Tibial nerve (tissue), 4 donors: ENCODE data around the gene RAB40A. TPM values are rescaled to one million over a fixed set of nuclear protein-coding genes. Genes with fewer than 3 reads are reported as not detected.
"Not testable (repeated sequence)": the region's sequence is repeated elsewhere in the genome, so short reads cannot be mapped to it uniquely, and the experiment has no call there.

Source experiments
- DNase-seq, 2 donors: peaks; one replicate each; pipeline ENCODE4 v3.0.0-alpha.2; 2019; ENCODE audit warnings: low spot score in 2 of 2
- H3K27ac ChIP-seq, 4 donors: fragments of 200-600 bp; sonication (generic) in 3 of 4; one replicate each; pipeline ENCODE4 v1.5.1; 2017 to 2019; ENCODE audit warnings: mild to moderate bottlenecking in 1 of 4
- H3K27me3 ChIP-seq, 2 donors: fragments of 200-600 bp; sonication (generic) in 1 of 2; one replicate each; pipeline versions ENCODE4 v1.5.1 to v1.6.0; 2017 to 2019
- H3K36me3 ChIP-seq, 3 donors: fragments of 200-600 bp; sonication (generic); one replicate each; pipeline ENCODE4 v1.5.1; 2018 to 2019
- H3K4me1 ChIP-seq, 4 donors: fragments of 200-600 bp; sonication (generic) in 3 of 4; one replicate each; pipeline ENCODE4 v1.5.1; 2017 to 2019
- H3K4me3 ChIP-seq, 4 donors: fragments of 200-600 bp; sonication (generic) in 3 of 4; one replicate each; pipeline ENCODE4 v1.5.1; 2017 to 2019; ENCODE audit warnings: mild to moderate bottlenecking in 1 of 4, moderate library complexity in 1 of 4
- H3K9me3 ChIP-seq, 4 donors: fragments of 200-600 bp; sonication (generic) in 3 of 4; one replicate each; pipeline ENCODE4 v1.5.1; 2017 to 2019
- EP300 ChIP-seq, 2 donors: sonication (generic); formaldehyde crosslinking; IDR thresholded peaks; one replicate each; pipeline ENCODE4 v1.6.1; 2017; ENCODE audit warnings: antibody characterized with exemption in 2 of 2, mild to moderate bottlenecking in 1 of 2
- POLR2A ChIP-seq, 2 donors: fragments of 450-650 bp; IDR thresholded peaks; one replicate each; pipeline ENCODE4 v1.6.1; 2017; ENCODE audit warnings: antibody characterized with exemption in 2 of 2, mild to moderate bottlenecking in 2 of 2, moderate library complexity in 2 of 2
- WGBS, 2 donors: methylation state at CpG; one replicate each; pipeline ENCODE4 v1.1.5; 2018; 5-methylcytosine and 5-hydroxymethylcytosine counted together
- total RNA-seq, 4 donors: library from RNA; depleted of rRNA; stranded (reverse); fragments of >200 nt; gene quantifications; one replicate each; pipeline ENCODE4 v1.1.0, GENCODE V29; 2016
- TF ChIP-seq, protein P1 (sequence below), 5 experiments: fragments of 200-600 bp in 3 of 5; fragments of 450-650 bp in 2 of 5; sonication (generic) in 3 of 5; IDR thresholded peaks; one replicate each; pipeline ENCODE4 v1.5.1; 2016 to 2019; ENCODE audit warnings: antibody characterized with exemption in 5 of 5, mild to moderate bottlenecking in 3 of 5, moderate library complexity in 2 of 5

The RAB40A gene
- total RNA-seq, 4 donors from 2014 or later: 0.39 to 8.7 (median 3.4) TPM

DNA sequence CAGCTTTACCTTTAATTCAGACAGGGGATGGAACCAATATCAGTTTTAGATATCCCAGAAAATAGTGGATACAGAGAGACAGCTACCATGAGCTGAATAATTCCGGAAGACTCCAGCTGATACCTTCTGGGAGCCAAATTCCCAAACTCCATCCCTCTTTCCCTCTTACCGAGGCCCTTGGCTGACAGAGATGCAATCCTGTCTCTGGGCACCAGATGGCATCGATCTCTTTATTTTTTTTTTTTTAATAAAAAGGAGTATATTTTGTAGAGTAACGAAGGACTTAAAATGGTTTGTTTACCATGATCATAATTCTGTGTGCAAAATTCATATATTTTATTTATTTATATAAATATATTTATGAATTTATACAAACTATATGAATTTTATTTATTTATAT lies 31.0 kb downstream of the RAB40A start:
- TF ChIP-seq, protein P1, sequence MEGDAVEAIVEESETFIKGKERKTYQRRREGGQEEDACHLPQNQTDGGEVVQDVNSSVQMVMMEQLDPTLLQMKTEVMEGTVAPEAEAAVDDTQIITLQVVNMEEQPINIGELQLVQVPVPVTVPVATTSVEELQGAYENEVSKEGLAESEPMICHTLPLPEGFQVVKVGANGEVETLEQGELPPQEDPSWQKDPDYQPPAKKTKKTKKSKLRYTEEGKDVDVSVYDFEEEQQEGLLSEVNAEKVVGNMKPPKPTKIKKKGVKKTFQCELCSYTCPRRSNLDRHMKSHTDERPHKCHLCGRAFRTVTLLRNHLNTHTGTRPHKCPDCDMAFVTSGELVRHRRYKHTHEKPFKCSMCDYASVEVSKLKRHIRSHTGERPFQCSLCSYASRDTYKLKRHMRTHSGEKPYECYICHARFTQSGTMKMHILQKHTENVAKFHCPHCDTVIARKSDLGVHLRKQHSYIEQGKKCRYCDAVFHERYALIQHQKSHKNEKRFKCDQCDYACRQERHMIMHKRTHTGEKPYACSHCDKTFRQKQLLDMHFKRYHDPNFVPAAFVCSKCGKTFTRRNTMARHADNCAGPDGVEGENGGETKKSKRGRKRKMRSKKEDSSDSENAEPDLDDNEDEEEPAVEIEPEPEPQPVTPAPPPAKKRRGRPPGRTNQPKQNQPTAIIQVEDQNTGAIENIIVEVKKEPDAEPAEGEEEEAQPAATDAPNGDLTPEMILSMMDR (IDR thresholded peaks at IDR 0.05): peak in 2 of 5 experiments; percentile 30 to 38
- TF ChIP-seq POLR2A (IDR thresholded peaks at IDR 0.05): no peak
- Histone ChIP-seq H3K36me3 (no peaks in the 10 kb centered on the region), H3K4me1 (no peaks in the 10 kb centered on the region), H3K9me3 (no peaks in the 10 kb centered on the region), H3K4me3 (no peak overlapping the region), H3K27ac (no peak overlapping the region), H3K27me3 (no peaks in the 10 kb centered on the region)
- DNase-seq: no peak
- 24 to 29% methylated on average over 4 of the region's 4 CpGs for WGBS, 2 donors

DNA sequence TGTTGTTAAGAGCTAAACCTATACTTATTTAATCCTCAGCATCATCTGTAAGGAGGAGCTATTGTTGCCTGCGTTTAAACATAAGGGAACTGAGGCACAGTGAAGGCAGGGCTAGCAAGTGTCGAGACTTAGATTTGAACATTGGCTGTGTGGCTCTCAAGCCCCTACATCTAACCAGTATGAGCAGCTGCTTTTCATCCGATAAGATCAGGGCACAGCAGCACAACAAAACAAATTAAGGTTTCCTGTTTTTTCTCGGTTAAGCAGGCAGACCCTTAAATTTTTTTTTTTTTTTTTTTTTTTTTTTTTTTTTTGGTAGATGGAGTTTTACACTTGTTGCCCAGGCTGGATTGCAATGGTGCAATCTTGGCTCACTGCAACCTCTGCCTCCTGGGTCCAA lies 35.6 kb downstream of the RAB40A start:
- Histone ChIP-seq H3K4me3 (no peak overlapping the region), H3K36me3 (no peaks in the 10 kb centered on the region), H3K27ac (no peak overlapping the region), H3K4me1 (no peaks in the 10 kb centered on the region), H3K9me3 (no peaks in the 10 kb centered on the region), H3K27me3 (no peaks in the 10 kb centered on the region)
- no peak for TF ChIP-seq EP300 (IDR thresholded peaks at IDR 0.05)
- TF ChIP-seq, protein P1 (IDR thresholded peaks at IDR 0.05): no peak
- TF ChIP-seq POLR2A (IDR thresholded peaks at IDR 0.05): no peak
- no peak for DNase-seq
- WGBS, 2 donors: 63 to 81% methylated on average over 4 of the region's 4 CpGs

DNA sequence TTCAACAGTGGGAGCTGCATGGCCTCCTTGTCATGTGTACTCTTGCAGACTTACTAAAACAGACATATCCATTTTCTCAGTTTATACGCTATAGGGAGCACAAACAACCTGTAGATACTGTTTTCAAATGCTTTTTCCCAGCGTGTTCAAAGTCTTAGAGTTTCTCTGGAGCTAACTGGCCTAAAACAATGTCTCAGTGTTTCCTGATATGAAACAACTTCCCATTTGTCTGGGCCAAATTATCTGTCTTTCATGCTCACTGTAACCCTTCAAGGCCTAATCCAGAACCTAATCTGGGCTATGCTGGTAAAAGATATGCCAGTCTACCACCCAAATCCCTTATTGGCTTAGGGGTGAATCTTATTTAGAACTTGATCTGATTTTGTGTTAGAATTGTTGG lies 38.8 kb downstream of the RAB40A start:
- TF ChIP-seq, protein P1 (IDR thresholded peaks at IDR 0.05): no peak
- TF ChIP-seq EP300 (IDR thresholded peaks at IDR 0.05) (no peak), POLR2A (IDR thresholded peaks at IDR 0.05) (no peak)
- Histone ChIP-seq H3K36me3 (no peaks in the 10 kb centered on the region), H3K9me3 (no peaks in the 10 kb centered on the region), H3K4me1 (no peaks in the 10 kb centered on the region), H3K27ac (no peak overlapping the region), H3K4me3 (no peak overlapping the region), H3K27me3 (no peaks in the 10 kb centered on the region)
- WGBS, 2 donors: 30 to 64% methylated on average over 1 to 2 of the region's 2 CpGs
- DNase-seq: no peak

DNA sequence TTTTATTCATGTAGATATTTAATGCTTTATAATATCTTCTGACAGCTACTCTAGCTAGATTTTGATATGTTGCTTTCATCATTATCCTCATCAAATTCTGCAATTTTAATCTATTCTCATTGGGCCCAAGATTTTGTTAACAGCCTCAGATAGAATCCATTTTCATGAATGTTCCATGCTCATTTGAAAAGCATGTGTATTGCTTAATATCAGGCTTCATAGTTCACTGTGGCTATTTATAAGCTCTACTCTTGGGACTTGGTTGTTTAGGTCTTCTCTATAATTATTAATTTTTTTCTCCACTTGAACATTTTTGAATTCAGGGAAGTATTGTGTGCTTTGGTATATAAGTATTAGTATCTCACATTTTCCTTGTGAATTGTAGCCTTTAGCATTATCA lies 41.8 kb downstream of the RAB40A start:
- no peak overlapping the region for H3K4me3 ChIP-seq
- TF ChIP-seq, protein P1 (IDR thresholded peaks at IDR 0.05): no peak
- TF ChIP-seq POLR2A (IDR thresholded peaks at IDR 0.05) (no peak), EP300 (IDR thresholded peaks at IDR 0.05) (no peak)
- no peaks in the 10 kb centered on the region for H3K9me3 ChIP-seq
- H3K27me3 ChIP-seq: no peaks in the 10 kb centered on the region
- no peaks in the 10 kb centered on the region for H3K36me3 ChIP-seq
- H3K27ac ChIP-seq: no peak overlapping the region
- DNase-seq: no peak
- H3K4me1 ChIP-seq: no peaks in the 10 kb centered on the region

DNA sequence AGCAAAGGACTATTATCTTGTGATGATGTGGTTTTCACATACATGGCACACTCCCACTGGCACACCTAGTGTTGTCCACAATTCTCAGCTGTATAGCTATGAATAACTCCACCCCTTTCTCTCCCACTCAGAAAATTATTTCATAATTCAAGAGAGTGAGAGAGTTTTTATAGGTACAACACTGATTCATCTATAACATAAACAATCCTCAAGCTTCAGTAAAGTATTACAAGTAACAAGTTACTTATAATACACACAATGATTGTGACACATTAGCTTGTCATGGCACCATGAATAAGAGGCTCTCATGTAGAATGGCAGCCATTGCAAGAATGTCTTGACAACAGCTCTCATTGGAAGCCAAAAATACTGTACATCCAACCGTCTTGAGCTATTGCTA lies 43.9 kb downstream of the RAB40A start:
- no peaks in the 10 kb centered on the region for H3K36me3 ChIP-seq
- H3K27ac ChIP-seq: no peak overlapping the region
- DNase-seq: no peak
- TF ChIP-seq, protein P1 (IDR thresholded peaks at IDR 0.05): no peak
- TF ChIP-seq EP300 (IDR thresholded peaks at IDR 0.05) (no peak), POLR2A (IDR thresholded peaks at IDR 0.05) (no peak)
- no peaks in the 10 kb centered on the region for H3K9me3 ChIP-seq
- 82 to 93% methylated on average over 1 of the region's 1 CpG for WGBS, 2 donors
- H3K27me3 ChIP-seq: peaks cover 0 to 5% of the 10 kb centered on the region in 2 donors
- no peaks in the 10 kb centered on the region for H3K4me1 ChIP-seq
- H3K4me3 ChIP-seq: no peak overlapping the region

DNA sequence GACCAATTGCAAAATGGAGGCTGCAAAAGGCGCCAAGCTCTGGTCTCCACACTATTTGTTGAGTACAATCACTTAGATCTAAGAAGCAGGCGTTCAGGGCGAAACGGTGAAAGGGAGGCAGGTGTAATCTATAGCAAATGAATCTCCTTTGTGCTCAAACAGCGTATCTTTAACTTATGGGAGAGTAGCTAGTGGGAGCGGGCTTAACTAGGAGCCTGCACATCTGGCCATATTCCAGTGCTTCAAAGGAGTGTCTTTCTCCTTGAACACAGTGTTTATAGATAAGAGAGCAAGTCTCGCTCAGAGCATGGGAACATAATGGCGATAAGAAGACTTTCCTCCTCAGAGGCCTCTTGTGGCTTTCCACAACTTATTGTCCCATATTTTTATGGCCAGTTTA lies 49.3 kb downstream of the RAB40A start:
- not testable (repeated sequence) for H3K27ac ChIP-seq, H3K9me3 ChIP-seq, H3K4me1 ChIP-seq, DNase-seq, H3K27me3 ChIP-seq, H3K36me3 ChIP-seq, H3K4me3 ChIP-seq
- 85 to 93% methylated on average over 8 of the region's 8 CpGs for WGBS, 2 donors
